ENCODE measurements around the gene PPFIBP2.

Gene PPFIBP2

DNA sequence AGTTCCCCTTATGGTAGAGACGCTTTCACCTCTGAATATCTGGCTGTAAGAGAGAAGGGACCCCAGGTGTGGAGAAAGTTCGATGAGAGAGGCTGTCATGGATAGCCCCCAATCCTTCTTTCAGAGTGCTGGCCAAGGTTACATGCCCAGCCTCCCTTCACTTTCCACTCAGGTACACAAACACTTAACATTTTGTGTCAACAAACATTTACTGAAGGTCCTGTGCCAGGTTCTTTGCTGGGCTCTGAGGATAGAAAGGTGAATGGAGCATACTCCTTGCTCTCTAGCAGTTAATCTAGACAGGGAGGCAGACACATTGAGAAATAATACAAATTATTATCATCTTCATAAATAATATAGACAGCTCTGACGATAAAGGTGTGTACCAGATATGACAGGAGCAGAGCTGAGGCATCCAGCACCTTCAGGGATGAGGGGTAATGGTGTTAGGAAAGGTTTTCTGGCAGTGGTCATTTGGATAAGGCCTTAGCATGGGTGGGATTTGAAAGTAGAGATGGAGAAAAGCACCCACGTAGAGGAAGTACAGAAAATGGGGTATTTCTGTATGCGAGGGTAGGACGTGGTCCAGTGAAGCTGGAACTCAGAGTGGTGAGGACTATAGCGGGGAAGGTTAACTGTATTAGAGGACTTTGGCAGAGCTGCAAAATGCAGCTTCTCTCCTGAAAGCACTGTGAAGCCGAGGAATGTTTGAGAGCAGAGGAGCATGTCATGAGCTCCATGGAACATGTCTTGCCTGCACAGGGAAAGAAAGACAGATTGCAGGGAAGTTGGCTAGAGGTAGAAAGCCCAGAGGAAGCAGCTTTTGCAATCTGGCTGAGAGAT is 19.6 kb downstream of the PPFIBP2 start:
- Histone ChIP-seq H3K4me1 (ENCODE audit: control insufficient read depth, insufficient read depth, low read length, poor library complexity, severe bottlenecking) (peaks cover 12% of the 10 kb centered on the region), H3K27ac (ENCODE audit: insufficient read depth, low read length, poor library complexity, severe bottlenecking) (no peak overlapping the region), H3K9me3 (ENCODE audit: control insufficient read depth, low read length) (no peaks in the 10 kb centered on the region), H3K4me3 (ENCODE audit: insufficient read depth, low read depth, low read length, poor library complexity, severe bottlenecking) (no peak overlapping the region), H3K27me3 (replicated peaks; ENCODE audit: control insufficient read depth, insufficient read depth, low read length, poor library complexity, severe bottlenecking) (no peaks in the 10 kb centered on the region), H3K36me3 (ENCODE audit: control insufficient read depth, insufficient read depth, low read length) (no peaks in the 10 kb centered on the region)
- no peak for DNase-seq

DNA sequence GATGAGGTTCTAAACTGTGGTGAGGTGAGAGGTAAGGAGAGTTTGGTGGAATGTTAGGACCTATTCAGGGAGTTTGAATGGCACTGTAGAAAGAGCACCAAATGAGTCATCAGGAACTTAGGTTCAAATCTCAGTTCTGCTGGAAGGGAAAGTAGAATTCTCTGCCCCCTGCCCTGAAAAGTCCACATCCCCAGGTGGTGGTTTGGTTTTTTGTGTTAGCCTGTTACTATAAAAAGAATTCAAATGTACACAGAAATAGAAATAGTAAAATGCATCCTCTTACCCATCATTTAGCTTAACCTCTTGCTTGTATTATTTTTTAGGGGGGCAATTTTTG is 20.2 kb downstream of the PPFIBP2 start:
- Histone ChIP-seq H3K4me3 (ENCODE audit: insufficient read depth, low read depth, low read length, poor library complexity, severe bottlenecking) (no peak overlapping the region), H3K9me3 (ENCODE audit: control insufficient read depth, low read length) (no peaks in the 10 kb centered on the region), H3K27me3 (replicated peaks; ENCODE audit: control insufficient read depth, insufficient read depth, low read length, poor library complexity, severe bottlenecking) (no peaks in the 10 kb centered on the region), H3K4me1 (ENCODE audit: control insufficient read depth, insufficient read depth, low read length, poor library complexity, severe bottlenecking) (peaks cover 11% of the 10 kb centered on the region), H3K27ac (ENCODE audit: insufficient read depth, low read length, poor library complexity, severe bottlenecking) (no peak overlapping the region), H3K36me3 (ENCODE audit: control insufficient read depth, insufficient read depth, low read length) (no peaks in the 10 kb centered on the region)
- DNase-seq = no peak

- no peak overlapping the region for H3K27ac ChIP-seq (ENCODE audit: insufficient read depth, low read length, poor library complexity, severe bottlenecking)
- no peak overlapping the region for H3K4me3 ChIP-seq (ENCODE audit: insufficient read depth, low read depth, low read length, poor library complexity, severe bottlenecking)
- H3K9me3 ChIP-seq (ENCODE audit: control insufficient read depth, low read length) = no peaks in the 10 kb centered on the region
- H3K4me1 ChIP-seq (ENCODE audit: control insufficient read depth, insufficient read depth, low read length, poor library complexity, severe bottlenecking) = peaks cover 7% of the 10 kb centered on the region
- H3K27me3 ChIP-seq (replicated peaks; ENCODE audit: control insufficient read depth, insufficient read depth, low read length, poor library complexity, severe bottlenecking) = no peaks in the 10 kb centered on the region
- no peak for DNase-seq
- no peaks in the 10 kb centered on the region for H3K36me3 ChIP-seq (ENCODE audit: control insufficient read depth, insufficient read depth, low read length)
Observed at GRCh38 chr11:7536100-7536499, 22.3 kb downstream of the PPFIBP2 start.

DNA sequence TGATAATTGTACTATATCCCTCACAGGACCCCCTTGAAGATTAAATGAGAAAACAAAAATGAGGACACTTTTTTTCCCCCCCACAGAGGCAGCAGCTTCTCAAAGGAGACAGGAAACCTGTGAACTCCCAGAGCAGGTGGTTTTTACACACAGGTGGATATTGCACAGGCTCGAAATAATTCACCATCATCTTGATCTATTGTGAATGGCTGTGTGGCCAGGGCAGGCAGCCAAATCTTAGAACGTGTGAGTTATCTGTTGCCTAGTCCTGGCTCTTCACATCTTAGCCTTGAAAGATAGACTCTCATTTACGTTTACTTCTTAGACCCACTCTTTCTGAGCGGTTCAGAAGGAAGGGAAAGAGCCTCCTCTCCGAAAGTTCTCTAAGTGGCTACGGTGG is 23.5 kb downstream of the PPFIBP2 start:
- no peak overlapping the region for H3K4me3 ChIP-seq (ENCODE audit: insufficient read depth, low read depth, low read length, poor library complexity, severe bottlenecking)
- no peaks in the 10 kb centered on the region for H3K27me3 ChIP-seq (replicated peaks; ENCODE audit: control insufficient read depth, insufficient read depth, low read length, poor library complexity, severe bottlenecking)
- DNase-seq = no peak
- peaks cover 7% of the 10 kb centered on the region for H3K4me1 ChIP-seq (ENCODE audit: control insufficient read depth, insufficient read depth, low read length, poor library complexity, severe bottlenecking)
- no peaks in the 10 kb centered on the region for H3K9me3 ChIP-seq (ENCODE audit: control insufficient read depth, low read length)
- no peaks in the 10 kb centered on the region for H3K36me3 ChIP-seq (ENCODE audit: control insufficient read depth, insufficient read depth, low read length)
- H3K27ac ChIP-seq (ENCODE audit: insufficient read depth, low read length, poor library complexity, severe bottlenecking) = no peak overlapping the region

DNA sequence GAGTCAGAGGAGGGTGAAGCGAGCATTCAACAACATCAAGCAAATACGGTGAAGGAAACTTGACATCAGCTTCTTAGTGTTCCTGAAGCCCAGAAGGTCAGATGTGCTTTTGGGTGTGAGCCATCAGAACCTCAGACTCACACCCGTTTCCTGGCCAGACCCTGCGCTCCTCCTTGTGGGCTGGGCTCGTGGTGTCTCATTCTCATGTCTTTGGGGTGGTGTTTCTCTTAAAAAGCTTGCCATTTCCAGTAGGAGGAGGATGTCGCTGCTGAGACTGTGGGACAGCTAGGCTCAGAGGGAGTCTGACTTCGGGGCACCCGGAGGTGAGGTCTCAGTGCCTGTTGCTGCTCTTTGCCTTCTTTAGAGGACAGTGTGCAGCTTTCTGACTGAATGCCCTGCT is 24.2 kb downstream of the PPFIBP2 start:
- peaks cover 7% of the 10 kb centered on the region for H3K4me1 ChIP-seq (ENCODE audit: control insufficient read depth, insufficient read depth, low read length, poor library complexity, severe bottlenecking)
- no peak overlapping the region for H3K4me3 ChIP-seq (ENCODE audit: insufficient read depth, low read depth, low read length, poor library complexity, severe bottlenecking)
- no peak overlapping the region for H3K27ac ChIP-seq (ENCODE audit: insufficient read depth, low read length, poor library complexity, severe bottlenecking)
- DNase-seq = no peak
- H3K9me3 ChIP-seq (ENCODE audit: control insufficient read depth, low read length) = no peaks in the 10 kb centered on the region
- H3K36me3 ChIP-seq (ENCODE audit: control insufficient read depth, insufficient read depth, low read length) = no peaks in the 10 kb centered on the region
- no peaks in the 10 kb centered on the region for H3K27me3 ChIP-seq (replicated peaks; ENCODE audit: control insufficient read depth, insufficient read depth, low read length, poor library complexity, severe bottlenecking)

GRCh38 chr11:7538466-7539454 is 25.0 kb downstream of the PPFIBP2 start:
- DNase-seq = no peak
- Histone ChIP-seq H3K36me3 (ENCODE audit: control insufficient read depth, insufficient read depth, low read length) (no peaks in the 10 kb centered on the region), H3K4me1 (ENCODE audit: control insufficient read depth, insufficient read depth, low read length, poor library complexity, severe bottlenecking) (peaks cover 7% of the 10 kb centered on the region), H3K4me3 (ENCODE audit: insufficient read depth, low read depth, low read length, poor library complexity, severe bottlenecking) (no peak overlapping the region), H3K9me3 (ENCODE audit: control insufficient read depth, low read length) (no peaks in the 10 kb centered on the region), H3K27ac (ENCODE audit: insufficient read depth, low read length, poor library complexity, severe bottlenecking) (no peak overlapping the region), H3K27me3 (replicated peaks; ENCODE audit: control insufficient read depth, insufficient read depth, low read length, poor library complexity, severe bottlenecking) (no peaks in the 10 kb centered on the region)

- Histone ChIP-seq H3K4me1 (ENCODE audit: control insufficient read depth, insufficient read depth, low read length, poor library complexity, severe bottlenecking) (peaks cover 7% of the 10 kb centered on the region), H3K9me3 (ENCODE audit: control insufficient read depth, low read length) (no peaks in the 10 kb centered on the region), H3K36me3 (ENCODE audit: control insufficient read depth, insufficient read depth, low read length) (no peaks in the 10 kb centered on the region), H3K27ac (ENCODE audit: insufficient read depth, low read length, poor library complexity, severe bottlenecking) (no peak overlapping the region), H3K4me3 (ENCODE audit: insufficient read depth, low read depth, low read length, poor library complexity, severe bottlenecking) (no peak overlapping the region), H3K27me3 (replicated peaks; ENCODE audit: control insufficient read depth, insufficient read depth, low read length, poor library complexity, severe bottlenecking) (no peaks in the 10 kb centered on the region)
- no peak for DNase-seq
Observed at GRCh38 chr11:7540830-7541555, 27.2 kb downstream of the PPFIBP2 start.

DNA sequence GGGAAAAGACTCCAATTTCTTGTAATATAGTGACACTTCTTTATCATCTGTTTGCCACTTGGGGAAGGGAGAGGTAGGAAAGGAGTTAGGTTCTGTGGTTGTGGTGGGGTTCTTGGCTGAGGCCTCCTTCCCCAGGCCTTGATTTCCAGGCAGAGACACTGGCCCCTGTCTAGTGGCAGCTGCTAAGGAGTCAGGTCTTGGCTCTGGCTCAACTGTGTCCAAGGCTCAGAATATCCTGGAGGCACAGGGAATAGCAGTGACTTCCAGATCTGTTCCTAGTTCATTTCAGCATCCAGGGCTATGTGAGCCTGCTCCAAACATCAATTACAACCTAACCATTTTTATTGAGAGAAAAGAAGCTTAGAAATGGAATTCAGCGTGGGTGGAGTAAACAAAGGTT is 29.5 kb downstream of the PPFIBP2 start:
- Histone ChIP-seq H3K36me3 (ENCODE audit: control insufficient read depth, insufficient read depth, low read length) (no peaks in the 10 kb centered on the region), H3K27me3 (replicated peaks; ENCODE audit: control insufficient read depth, insufficient read depth, low read length, poor library complexity, severe bottlenecking) (no peaks in the 10 kb centered on the region), H3K27ac (ENCODE audit: insufficient read depth, low read length, poor library complexity, severe bottlenecking) (no peak overlapping the region), H3K9me3 (ENCODE audit: control insufficient read depth, low read length) (no peaks in the 10 kb centered on the region), H3K4me1 (ENCODE audit: control insufficient read depth, insufficient read depth, low read length, poor library complexity, severe bottlenecking) (peaks cover 3% of the 10 kb centered on the region), H3K4me3 (ENCODE audit: insufficient read depth, low read depth, low read length, poor library complexity, severe bottlenecking) (no peak overlapping the region)
- DNase-seq = no peak

DNA sequence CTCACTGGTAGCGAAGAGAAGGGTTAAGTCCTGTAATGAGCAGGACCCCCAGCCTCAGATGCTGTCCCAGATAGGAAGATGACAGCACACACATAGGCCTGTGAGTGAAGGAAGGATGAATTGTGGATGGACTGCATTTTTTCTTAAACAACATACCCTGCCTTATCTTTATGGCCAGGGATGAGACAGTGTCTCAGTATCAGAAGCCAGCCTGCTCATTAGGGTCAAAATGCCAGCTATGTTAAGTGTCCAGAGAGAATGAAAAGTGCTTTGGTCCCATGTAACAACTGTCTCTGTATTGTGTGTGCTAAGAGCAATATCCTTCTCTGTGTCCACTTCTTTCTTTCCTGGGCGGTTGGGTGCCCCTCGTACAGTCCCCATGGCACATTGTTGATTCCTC is 30.2 kb downstream of the PPFIBP2 start:
- Histone ChIP-seq H3K4me1 (ENCODE audit: control insufficient read depth, insufficient read depth, low read length, poor library complexity, severe bottlenecking) (no peaks in the 10 kb centered on the region), H3K36me3 (ENCODE audit: control insufficient read depth, insufficient read depth, low read length) (no peaks in the 10 kb centered on the region), H3K9me3 (ENCODE audit: control insufficient read depth, low read length) (no peaks in the 10 kb centered on the region), H3K4me3 (ENCODE audit: insufficient read depth, low read depth, low read length, poor library complexity, severe bottlenecking) (no peak overlapping the region), H3K27me3 (replicated peaks; ENCODE audit: control insufficient read depth, insufficient read depth, low read length, poor library complexity, severe bottlenecking) (no peaks in the 10 kb centered on the region), H3K27ac (ENCODE audit: insufficient read depth, low read length, poor library complexity, severe bottlenecking) (no peak overlapping the region)
- no peak for DNase-seq

Measured in effector memory CD4-positive, alpha-beta T cell (primary cell).